GM23338 (cell line): Measurements from ENCODE around the gene KIFBP. TPM values are rescaled to one million over a fixed set of nuclear protein-coding genes. Genes with fewer than 3 reads are reported as not detected.
"Not testable (repeated sequence)": the region's sequence is repeated elsewhere in the genome, so short reads cannot be mapped to it uniquely, and the experiment has no call there.

Experiments used
- ATAC-seq: fragments of 200-7000 bp; cut with Tn5 transposase; 3 replicates; pipeline ENCODE4 v1.9.1; 2020
- DNase-seq: peaks from one replicate; pipeline ENCODE4 v3.0.0-alpha.2; 2015; ENCODE audit warnings: low spot score
- H2AFZ ChIP-seq: fragments of 200-600 bp; sonication (generic); 2 replicates; pipeline ENCODE4 v1.8.0; 2016; ENCODE audit warnings: antibody characterized with exemption, mild to moderate bottlenecking, moderate library complexity
- H3F3A ChIP-seq: fragments of 200-600 bp; sonication (generic); replicated peaks from 2 replicates; pipeline ENCODE4 v1.8.0; 2017; ENCODE audit warnings: antibody characterized with exemption, mixed run types, low read depth
- H3K27ac ChIP-seq: fragments of 200-600 bp; sonication (generic); 2 replicates; pipeline ENCODE4 v1.6.1; 2016; ENCODE audit warnings: low read depth
- H3K27me3 ChIP-seq: fragments of 200-600 bp; sonication (generic); 2 replicates; pipeline ENCODE4 v1.8.0; 2016; ENCODE audit warnings: mild to moderate bottlenecking, mixed run types, moderate library complexity; ENCODE audit not compliant: insufficient read depth
- H3K36me3 ChIP-seq: fragments of 200-600 bp; sonication (generic); 2 replicates; pipeline ENCODE4 v1.8.0; 2016; ENCODE audit warnings: mild to moderate bottlenecking; ENCODE audit not compliant: insufficient read depth
- H3K4me1 ChIP-seq: fragments of 200-600 bp; sonication (generic); 2 replicates; pipeline ENCODE4 v1.8.0; 2016; ENCODE audit warnings: mild to moderate bottlenecking, moderate library complexity; ENCODE audit not compliant: insufficient read depth
- H3K4me2 ChIP-seq: fragments of 200-600 bp; sonication (generic); 2 replicates; pipeline ENCODE4 v1.7.1; 2017; ENCODE audit warnings: mixed run types
- H3K4me3 ChIP-seq: fragments of 200-600 bp; sonication (generic); 2 replicates; pipeline ENCODE4 v1.6.1; 2016; ENCODE audit warnings: mixed run types
- H3K79me2 ChIP-seq: fragments of 200-600 bp; sonication (generic); replicated peaks from 2 replicates; pipeline ENCODE4 v1.8.0; 2017; ENCODE audit warnings: mild to moderate bottlenecking; ENCODE audit not compliant: insufficient read depth
- H3K9me2 ChIP-seq: fragments of 200-600 bp; sonication (generic); 2 replicates; pipeline ENCODE4 v1.8.0; 2017; ENCODE audit not compliant: insufficient read depth
- H4K20me1 ChIP-seq: fragments of 200-600 bp; sonication (generic); replicated peaks from 2 replicates; pipeline ENCODE4 v1.8.0; 2017; ENCODE audit warnings: mild to moderate bottlenecking; ENCODE audit not compliant: insufficient read depth
- H3K27ac Mint-ChIP-seq: 2 replicates; pipeline ENCODE4 v1.8.0; 2020; ENCODE audit warnings: inconsistent platforms, mild to moderate bottlenecking, moderate library complexity, mixed read lengths
- H3K27me3 Mint-ChIP-seq: 3 replicates; pipeline ENCODE4 v1.8.0; 2022; ENCODE audit warnings: low read depth, mild to moderate bottlenecking, moderate library complexity, mixed read lengths, inconsistent platforms; ENCODE audit not compliant: insufficient read depth, poor library complexity
- H3K36me3 Mint-ChIP-seq: 3 replicates; pipeline ENCODE4 v1.8.0; 2021; ENCODE audit warnings: low read depth, mild to moderate bottlenecking, inconsistent platforms, moderate library complexity, mixed read lengths
- H3K4me1 Mint-ChIP-seq: 3 replicates; pipeline ENCODE4 v1.8.0; 2020; ENCODE audit warnings: mild to moderate bottlenecking, inconsistent platforms, mixed read lengths
- H3K4me3 Mint-ChIP-seq: 3 replicates; pipeline ENCODE4 v1.8.0; 2021; ENCODE audit warnings: moderate library complexity, mild to moderate bottlenecking, inconsistent platforms, mixed read lengths
- H3K9me3 Mint-ChIP-seq: 3 replicates; pipeline ENCODE4 v1.8.0; 2020; ENCODE audit warnings: moderate library complexity, mild to moderate bottlenecking, inconsistent platforms, mixed read lengths
- CREB1 ChIP-seq: fragments of 250-450 bp; sonication (Bioruptor Pico); IDR thresholded peaks from 2 replicates; pipeline ENCODE4 v1.5.0; 2020; ENCODE audit warnings: low read depth, mild to moderate bottlenecking, moderate library complexity
- CTCF ChIP-seq, 2 experiments: fragments of 200-600 bp in 1 of 2; sonication (generic) in 1 of 2; conservative IDR thresholded peaks; 2 replicates each; pipeline versions ENCODE4 v1.5.1 to v1.6.1; 2016 to 2017; ENCODE audit warnings: antibody characterized with exemption in 2 of 2, low read depth in 2 of 2, mild to moderate bottlenecking in 2 of 2, moderate library complexity in 1 of 2
- EZH2 ChIP-seq: fragments of 200-600 bp; sonication (generic); IDR thresholded peaks from one replicate; pipeline ENCODE4 v1.8.0; 2017; ENCODE audit warnings: antibody characterized with exemption, mild to moderate bottlenecking, low read depth; ENCODE audit not compliant: unreplicated experiment
- EZH2phosphoT487 ChIP-seq: fragments of 200-600 bp; sonication (generic); IDR thresholded peaks from one replicate; pipeline ENCODE4 v1.8.1; 2018; ENCODE audit warnings: antibody characterized with exemption; ENCODE audit not compliant: unreplicated experiment
- JUNB ChIP-seq: IDR thresholded peaks from one replicate; pipeline ENCODE4 v1.6.1; 2016; ENCODE audit warnings: antibody characterized with exemption; ENCODE audit not compliant: unreplicated experiment
- NANOG ChIP-seq: IDR thresholded peaks from 2 replicates; pipeline ENCODE4 v1.6.1; 2016; ENCODE audit warnings: antibody characterized with exemption, borderline replicate concordance
- STAT1 ChIP-seq: IDR thresholded peaks from one replicate; pipeline ENCODE4 v1.6.1; 2016; ENCODE audit warnings: antibody characterized with exemption; ENCODE audit not compliant: unreplicated experiment
- ZNF114 ChIP-seq: fragments of 250-450 bp; sonication (Bioruptor Pico); IDR thresholded peaks from 2 replicates; pipeline ENCODE4 v1.5.0; 2020; ENCODE audit warnings: mild to moderate bottlenecking, moderate library complexity
- ZNF331 ChIP-seq: fragments of 250-450 bp; sonication (Bioruptor Pico); IDR thresholded peaks from 2 replicates; pipeline ENCODE4 v1.5.0; 2020; ENCODE audit warnings: low read depth, mild to moderate bottlenecking, moderate library complexity
- polyA plus RNA-seq: library from polyadenylated mRNA; unstranded; fragments of >200 nt; fragmentation: Nextera tagmentation; extraction: Ambion mirVana; gene quantifications from 2 replicates; pipeline ENCODE4 v1.2.1, GENCODE V29; 2016
- total RNA-seq: library from RNA; depleted of rRNA; stranded (reverse); fragments of >200 nt; shearing (Covaris generic); gene quantifications from 2 replicates; pipeline ENCODE4 v1.2.3, GENCODE V29; 2014
- TF ChIP-seq, protein P1 (sequence below): IDR thresholded peaks from one replicate; pipeline ENCODE4 v1.6.1; 2018; ENCODE audit warnings: antibody characterized with exemption; ENCODE audit not compliant: unreplicated experiment

KIFBP gene
- total and polyA plus RNA-seq, 2 experiments from 2014 or later = 24.5 to 39.8 TPM

- Histone ChIP-seq H3K27ac (no peak overlapping the region), H3K36me3 (peaks cover 34% of the 10 kb centered on the region), H3K4me2 (no peak overlapping the region), H3K79me2 (no peaks in the 10 kb centered on the region), H3K9me2 (no peaks in the 10 kb centered on the region), H3K4me1 (no peaks in the 10 kb centered on the region), H2AFZ (no peak overlapping the region), H3F3A (no peaks in the 10 kb centered on the region), H3K4me3 (no peak overlapping the region), H3K27me3 (no peaks in the 10 kb centered on the region), H4K20me1 (0 out of 2 replicates have a peak, but pooled peaks cover 8% of the 10 kb centered on the region)
- Mint-ChIP-seq H3K36me3 (peaks cover 36% of the 10 kb centered on the region), H3K4me1 (no peaks in the 10 kb centered on the region), H3K27me3 (peaks cover 2% of the 10 kb centered on the region), H3K4me3 (no peak overlapping the region), H3K9me3 (no peaks in the 10 kb centered on the region), H3K27ac (no peak overlapping the region)
- DNase-seq (no peak), ATAC-seq (no peak)
- TF ChIP-seq STAT1 (no peak), NANOG (no peak), ZNF114 (CRISPR knock-in tag) (no peak), CREB1 (CRISPR knock-in tag) (no peak), EZH2phosphoT487 (no peak)
- TF ChIP-seq, protein P1, sequence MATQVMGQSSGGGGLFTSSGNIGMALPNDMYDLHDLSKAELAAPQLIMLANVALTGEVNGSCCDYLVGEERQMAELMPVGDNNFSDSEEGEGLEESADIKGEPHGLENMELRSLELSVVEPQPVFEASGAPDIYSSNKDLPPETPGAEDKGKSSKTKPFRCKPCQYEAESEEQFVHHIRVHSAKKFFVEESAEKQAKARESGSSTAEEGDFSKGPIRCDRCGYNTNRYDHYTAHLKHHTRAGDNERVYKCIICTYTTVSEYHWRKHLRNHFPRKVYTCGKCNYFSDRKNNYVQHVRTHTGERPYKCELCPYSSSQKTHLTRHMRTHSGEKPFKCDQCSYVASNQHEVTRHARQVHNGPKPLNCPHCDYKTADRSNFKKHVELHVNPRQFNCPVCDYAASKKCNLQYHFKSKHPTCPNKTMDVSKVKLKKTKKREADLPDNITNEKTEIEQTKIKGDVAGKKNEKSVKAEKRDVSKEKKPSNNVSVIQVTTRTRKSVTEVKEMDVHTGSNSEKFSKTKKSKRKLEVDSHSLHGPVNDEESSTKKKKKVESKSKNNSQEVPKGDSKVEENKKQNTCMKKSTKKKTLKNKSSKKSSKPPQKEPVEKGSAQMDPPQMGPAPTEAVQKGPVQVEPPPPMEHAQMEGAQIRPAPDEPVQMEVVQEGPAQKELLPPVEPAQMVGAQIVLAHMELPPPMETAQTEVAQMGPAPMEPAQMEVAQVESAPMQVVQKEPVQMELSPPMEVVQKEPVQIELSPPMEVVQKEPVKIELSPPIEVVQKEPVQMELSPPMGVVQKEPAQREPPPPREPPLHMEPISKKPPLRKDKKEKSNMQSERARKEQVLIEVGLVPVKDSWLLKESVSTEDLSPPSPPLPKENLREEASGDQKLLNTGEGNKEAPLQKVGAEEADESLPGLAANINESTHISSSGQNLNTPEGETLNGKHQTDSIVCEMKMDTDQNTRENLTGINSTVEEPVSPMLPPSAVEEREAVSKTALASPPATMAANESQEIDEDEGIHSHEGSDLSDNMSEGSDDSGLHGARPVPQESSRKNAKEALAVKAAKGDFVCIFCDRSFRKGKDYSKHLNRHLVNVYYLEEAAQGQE = no peak
These were observed 20.8 kb downstream of the KIFBP start for GRCh38 chr10:69009360-69009759.

DNA sequence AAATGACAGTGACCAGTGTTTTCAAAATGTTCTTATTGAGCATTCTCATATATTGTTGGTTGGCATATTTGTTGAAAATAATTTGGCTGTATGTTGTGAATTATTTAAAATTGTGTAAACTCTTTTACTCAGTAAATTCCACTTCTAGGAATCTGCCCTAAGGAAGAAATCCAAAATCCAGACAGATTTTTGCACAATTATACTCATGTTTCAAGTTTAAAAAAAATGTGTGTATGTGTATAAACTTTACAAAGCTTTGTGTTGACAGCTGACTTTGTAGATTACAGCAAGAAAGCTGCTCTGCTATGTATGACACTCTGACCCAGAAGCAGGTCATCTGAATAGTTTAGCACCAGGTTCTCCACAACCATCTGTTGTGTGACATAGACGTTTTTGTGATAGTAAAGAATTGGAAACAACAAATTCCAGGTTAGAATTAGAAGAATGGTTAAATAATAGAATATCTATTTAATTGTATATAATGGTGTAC, 21.6 kb downstream of the KIFBP start:
- H3K27ac ChIP-seq = no peak overlapping the region
- H3K4me3 ChIP-seq = no peak overlapping the region
- H2AFZ ChIP-seq = no peak overlapping the region
- H3K4me1 ChIP-seq = no peaks in the 10 kb centered on the region
- no peak overlapping the region for H3K27ac Mint-ChIP-seq
- no peaks in the 10 kb centered on the region for H3K9me3 Mint-ChIP-seq
- H3K4me2 ChIP-seq = no peak overlapping the region
- H3F3A ChIP-seq = no peaks in the 10 kb centered on the region
- 0 out of 2 replicates have a peak, but pooled peaks cover 9% of the 10 kb centered on the region for H4K20me1 ChIP-seq
- TF ChIP-seq JUNB = no peak
- no peak for TF ChIP-seq CREB1 (CRISPR knock-in tag)
- TF ChIP-seq EZH2phosphoT487 = no peak
- TF ChIP-seq STAT1 = no peak
- no peak for TF ChIP-seq CTCF (conservative IDR thresholded peaks at IDR 0.05; ENCODE audit: low read depth in 2 of 2)
- no peak for TF ChIP-seq ZNF331 (CRISPR knock-in tag)
- TF ChIP-seq EZH2 = no peak
- DNase-seq = no peak
- peaks cover 2% of the 10 kb centered on the region for H3K27me3 Mint-ChIP-seq
- ATAC-seq = no peak
- no peaks in the 10 kb centered on the region for H3K9me2 ChIP-seq
- H3K79me2 ChIP-seq = no peaks in the 10 kb centered on the region
- H3K36me3 ChIP-seq = peaks cover 41% of the 10 kb centered on the region
- no peak overlapping the region for H3K4me3 Mint-ChIP-seq
- no peaks in the 10 kb centered on the region for H3K27me3 ChIP-seq
- no peaks in the 10 kb centered on the region for H3K4me1 Mint-ChIP-seq
- H3K36me3 Mint-ChIP-seq = peaks cover 36% of the 10 kb centered on the region

GRCh38 chr10:69012778-69013177, 24.2 kb downstream of the KIFBP start:
- H3K4me1 ChIP-seq, DNase-seq, H3K27me3 Mint-ChIP-seq, H3K4me2 ChIP-seq, H3K4me1 Mint-ChIP-seq, H3K9me3 Mint-ChIP-seq, H3F3A ChIP-seq, H3K27me3 ChIP-seq, H3K4me3 ChIP-seq, H3K9me2 ChIP-seq, H3K27ac Mint-ChIP-seq, H3K27ac ChIP-seq, H2AFZ ChIP-seq, H3K79me2 ChIP-seq, ATAC-seq, H3K4me3 Mint-ChIP-seq: not testable (repeated sequence)
- peaks cover 44% of the 10 kb centered on the region for H3K36me3 Mint-ChIP-seq
- peaks cover 48% of the 10 kb centered on the region for H3K36me3 ChIP-seq
- 0 out of 2 replicates have a peak, but pooled peaks cover 13% of the 10 kb centered on the region for H4K20me1 ChIP-seq
